KBM-7 (cell line): Measurements from ENCODE around the gene NFIX.

ENCODE experiments used
- DNase-seq: peaks from one replicate; pipeline ENCODE4 v3.0.0-alpha.2; 2015
- in situ Hi-C: fragments of 300-500 bp; cut with MboI; formaldehyde crosslinking; loops from 2 replicates; pipeline ENCODE4 v1.14.3; 2020; ENCODE audit warnings: low sequenced_read_pairs, low pct_unique_long_range_greater_than_20kb, mixed read lengths

NFIX gene

DNA sequence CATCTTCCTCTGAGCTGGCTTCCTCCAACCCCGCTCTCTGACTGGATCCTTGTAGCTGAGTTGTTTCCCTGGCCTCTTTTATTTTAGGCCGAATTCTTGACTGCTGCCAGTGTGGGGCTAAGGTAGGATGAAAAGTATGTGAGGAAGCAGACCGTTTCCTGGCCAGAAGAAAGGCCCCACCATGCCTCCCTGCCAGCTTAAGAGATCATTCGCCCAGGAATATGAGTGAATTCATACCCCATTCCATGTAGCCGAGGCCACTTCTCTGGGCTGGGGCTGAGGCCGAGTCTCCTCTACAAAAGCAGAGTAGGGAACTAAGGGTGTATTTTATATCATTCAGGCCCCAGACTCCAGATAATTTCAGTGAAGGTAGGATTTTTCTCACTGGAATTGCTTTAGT lies 32.3 kb downstream of the NFIX start:
- DNase-seq = no peak
- in situ Hi-C loops = no loop called here

DNA sequence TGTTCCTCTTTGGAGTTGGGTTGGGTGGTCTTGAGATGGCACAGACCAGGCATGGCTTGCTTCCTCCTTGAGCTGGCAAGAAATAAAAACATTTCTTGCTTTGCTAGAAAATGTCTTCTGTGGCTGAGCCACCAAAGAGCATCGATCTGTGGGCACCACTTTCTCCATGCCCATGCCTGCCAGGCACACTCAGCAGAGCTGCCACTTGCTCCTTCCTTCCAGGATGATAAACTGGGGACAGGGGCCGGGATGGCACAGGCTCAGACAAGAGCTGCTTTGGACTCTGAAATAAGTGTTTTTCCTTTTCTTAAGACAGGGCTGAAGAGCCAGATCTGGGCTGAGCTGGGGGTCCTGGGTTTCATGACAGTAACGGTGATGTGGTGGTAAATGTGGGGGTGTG lies 32.8 kb downstream of the NFIX start:
- in situ Hi-C loops = no loop called here

DNA sequence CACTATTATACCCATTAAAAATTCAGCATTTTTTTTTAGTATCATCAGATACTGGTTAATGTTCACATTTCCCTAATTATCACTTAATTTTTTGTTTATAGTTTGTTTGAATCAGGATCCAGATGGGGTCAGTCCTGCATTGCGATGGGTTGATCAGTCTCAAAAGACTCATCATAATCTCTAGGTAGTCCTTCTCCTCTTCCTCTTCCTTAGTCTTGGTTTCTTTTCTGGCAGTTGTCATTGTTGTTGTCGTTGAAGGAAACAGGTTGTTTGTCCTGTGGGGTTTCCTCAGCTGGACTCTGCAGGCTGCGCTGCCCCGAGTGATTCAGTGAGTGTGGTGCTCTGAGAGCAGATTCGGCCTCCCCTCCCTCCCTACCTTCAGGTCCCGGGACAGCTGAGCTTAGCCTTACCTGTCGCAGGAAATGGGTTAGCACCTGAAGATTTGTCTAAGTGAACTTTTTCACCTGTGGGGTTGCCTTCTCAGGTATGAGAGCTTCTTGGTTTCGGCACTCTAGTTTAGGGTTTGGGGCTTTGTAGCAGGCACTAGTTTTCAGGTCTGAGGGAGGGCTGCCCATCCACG lies 34.1 kb downstream of the NFIX start:
- in situ Hi-C loops = no loop called here
- no peak for DNase-seq

More for the DNA sequence above, 32.8 kb downstream of the NFIX start:
- no peak for DNase-seq

DNA sequence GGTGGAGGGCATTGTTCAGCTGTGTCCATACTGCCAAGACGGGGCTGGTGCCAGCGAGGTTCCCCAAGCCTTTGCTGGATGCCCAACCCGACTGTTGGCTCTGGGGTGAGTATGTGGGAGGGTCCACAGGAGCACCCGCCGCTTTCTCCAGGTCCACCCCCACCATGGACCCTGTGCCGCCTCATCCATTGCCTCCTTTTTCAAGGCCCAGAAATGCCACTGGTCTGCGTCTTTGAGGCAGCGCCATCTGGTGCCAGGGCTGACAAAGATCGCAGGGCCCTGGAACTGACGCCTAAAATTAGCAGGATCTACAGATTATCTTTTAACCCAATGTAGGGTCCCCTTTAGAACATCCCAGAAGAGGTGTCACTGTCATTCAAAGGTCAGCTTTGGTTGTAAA lies 34.6 kb downstream of the NFIX start:
- peak; percentile 44 for DNase-seq
- in situ Hi-C loops = no loop called here

DNA sequence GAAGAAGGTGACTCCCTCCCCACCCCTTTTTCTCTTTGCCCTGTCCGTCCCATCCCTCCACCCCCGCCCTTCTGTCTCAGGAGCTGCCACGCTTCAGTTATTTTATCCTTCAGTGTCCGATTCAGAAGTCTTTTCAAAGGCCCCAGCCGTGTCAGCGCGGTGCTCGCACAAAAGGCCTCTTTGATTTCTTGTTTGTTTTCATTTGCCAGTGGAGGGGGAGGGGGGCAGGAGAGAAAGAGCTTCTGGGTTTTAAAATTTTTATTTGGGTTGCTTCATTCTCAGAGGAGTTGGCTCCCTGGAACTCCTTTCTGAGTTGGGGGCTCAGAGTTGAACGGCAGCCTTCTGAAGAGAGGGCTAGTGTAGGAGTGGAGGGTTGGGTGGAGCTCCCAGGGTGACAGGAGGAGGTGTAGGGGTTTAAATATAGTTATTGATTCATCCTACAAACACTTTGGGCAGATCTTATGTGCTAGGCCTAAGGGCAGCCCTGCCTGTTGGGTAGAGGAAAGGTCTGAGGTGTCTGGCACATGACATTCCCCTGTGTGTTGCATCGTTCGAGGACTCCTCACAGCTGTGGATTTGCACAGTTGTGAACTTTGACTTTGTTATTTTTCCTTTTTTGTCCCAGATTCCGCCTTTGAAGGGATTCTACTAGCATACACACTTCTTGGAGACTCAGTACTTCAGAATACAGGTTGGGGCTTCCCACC lies 36.8 kb downstream of the NFIX start:
- in situ Hi-C loops = no loop called here
- DNase-seq = no peak

DNA sequence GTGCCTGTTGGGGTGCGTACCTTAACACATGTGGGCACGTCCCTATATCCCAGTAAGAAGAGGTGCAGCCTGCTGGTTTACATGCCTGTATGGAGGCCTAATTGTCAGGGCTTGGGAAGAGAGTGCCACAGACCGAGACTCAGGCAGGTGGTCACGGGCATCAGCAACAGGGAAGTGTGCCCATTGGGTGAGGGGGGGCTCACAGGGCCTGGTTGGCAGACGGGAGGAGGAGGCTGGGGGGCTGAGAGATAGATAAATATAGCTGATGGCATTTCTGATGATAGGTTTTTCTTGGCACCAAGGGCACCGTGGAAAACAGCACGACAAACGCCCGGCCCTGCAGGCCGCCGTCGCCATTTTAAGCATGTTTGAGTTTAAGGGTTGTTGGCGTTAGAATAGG lies 37.6 kb downstream of the NFIX start:
- DNase-seq = no peak
- in situ Hi-C loops = no loop called here

DNA sequence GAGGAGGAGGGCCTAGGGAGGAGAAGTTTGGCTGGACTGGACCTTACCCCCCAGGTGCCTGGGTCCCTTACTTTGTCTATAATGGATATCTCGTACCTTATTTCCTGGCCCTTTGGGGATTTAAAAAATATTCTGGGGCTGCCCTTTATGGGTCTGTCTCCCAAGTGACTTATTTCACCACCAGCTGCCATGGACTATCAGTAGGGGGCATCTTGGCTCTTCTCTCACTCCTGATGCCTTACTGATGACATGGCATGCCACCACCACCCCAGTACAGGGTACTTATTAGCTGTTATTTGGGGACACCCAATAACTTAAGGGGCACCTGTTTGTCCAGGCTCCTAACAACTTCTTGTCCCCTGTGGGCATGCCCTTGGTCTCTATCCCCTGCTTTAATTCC lies 38.0 kb downstream of the NFIX start:
- no peak for DNase-seq
- in situ Hi-C loops = no loop called here

- in situ Hi-C loops = no loop called here
- DNase-seq = peak; percentile 63
Observed at GRCh38 chr19:13033819-13034611, 38.7 kb downstream of the NFIX start.

DNA sequence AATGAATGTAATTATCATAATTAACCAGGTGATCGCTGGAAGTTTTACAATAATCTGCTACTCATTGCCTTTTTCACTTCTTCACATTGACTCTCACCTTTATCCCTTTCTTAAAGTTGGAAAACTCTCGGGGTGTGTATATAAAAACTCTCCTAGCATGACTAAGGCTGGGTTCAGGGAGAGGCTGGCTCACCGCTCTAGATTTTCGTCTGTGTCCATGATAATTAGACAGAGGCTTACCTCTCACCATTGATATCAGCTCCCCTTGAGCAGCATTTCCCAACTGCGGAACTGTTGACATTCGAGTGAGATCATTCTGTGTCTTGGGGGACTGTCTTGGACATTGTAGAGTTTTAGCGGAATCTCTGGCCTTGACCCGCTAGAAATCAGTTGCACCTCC lies 39.4 kb downstream of the NFIX start:
- DNase-seq = no peak
- in situ Hi-C loops = no loop called here

GRCh38 chr19:13035820-13036365 lies 40.6 kb downstream of the NFIX start:
- DNase-seq = no peak
- in situ Hi-C loops = no loop called here

DNA sequence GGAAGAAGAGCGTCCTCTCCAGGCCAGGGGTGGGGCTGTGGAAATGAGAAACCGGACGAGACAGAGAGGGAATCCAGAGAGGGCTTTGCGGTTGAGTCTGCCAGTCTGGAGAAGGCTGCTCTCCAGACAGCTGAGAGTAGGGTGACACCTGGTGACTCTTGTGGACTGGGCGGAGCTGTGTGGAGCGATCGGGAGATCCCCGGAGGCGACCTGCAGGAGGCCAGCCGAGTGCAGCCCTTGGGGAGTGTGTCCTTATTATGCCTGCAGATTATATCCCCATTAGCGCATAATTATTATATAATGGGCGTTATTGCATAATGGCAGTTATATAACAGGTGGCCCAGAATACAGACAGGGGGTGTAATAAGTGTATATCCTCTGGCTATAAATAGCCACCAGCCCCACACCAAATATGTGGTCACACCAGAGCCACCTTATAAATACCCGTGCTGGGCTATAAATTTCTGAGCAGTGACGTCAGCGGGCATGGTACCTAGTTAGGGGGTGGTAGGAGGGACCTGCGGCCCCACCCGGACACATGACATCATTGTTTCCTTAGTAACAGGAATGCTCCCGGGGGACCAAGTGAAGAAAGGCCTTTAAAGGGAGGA lies 41.2 kb downstream of the NFIX start:
- in situ Hi-C loops = no loop called here
- DNase-seq = no peak

- DNase-seq = no peak
- in situ Hi-C loops = no loop called here
Observed at GRCh38 chr19:13037161-13037560, 41.9 kb downstream of the NFIX start.

DNA sequence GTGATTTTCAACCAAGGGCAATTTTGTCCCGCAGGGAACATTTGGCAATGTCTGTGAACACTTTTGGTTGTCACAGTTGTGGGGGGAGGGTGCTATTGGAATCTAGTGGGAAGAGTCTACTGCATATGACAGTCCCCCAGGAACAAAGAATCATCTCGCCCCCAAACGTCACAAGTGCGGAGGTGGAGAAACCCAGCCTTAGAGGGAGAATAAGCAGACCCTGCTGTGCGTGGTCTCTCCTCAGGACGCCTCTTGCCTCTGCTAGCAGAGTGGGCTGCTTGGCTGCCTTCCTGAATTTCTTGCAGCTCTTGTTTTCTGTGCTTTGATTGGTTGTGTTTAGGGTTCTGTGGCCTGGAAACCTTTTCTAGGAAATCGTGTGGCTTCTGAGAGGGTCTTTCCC lies 42.5 kb downstream of the NFIX start:
- in situ Hi-C loops = no loop called here
- no peak for DNase-seq

- in situ Hi-C loops = no loop called here
- no peak for DNase-seq
Observed at GRCh38 chr19:13038306-13039210, 43.3 kb downstream of the NFIX start.

GRCh38 chr19:13039211-13039789 lies 44.0 kb downstream of the NFIX start:
- in situ Hi-C loops = no loop called here
- DNase-seq = no peak

GRCh38 chr19:13040232-13040947 lies 45.1 kb downstream of the NFIX start:
- DNase-seq = no peak
- in situ Hi-C loops = no loop called here

DNA sequence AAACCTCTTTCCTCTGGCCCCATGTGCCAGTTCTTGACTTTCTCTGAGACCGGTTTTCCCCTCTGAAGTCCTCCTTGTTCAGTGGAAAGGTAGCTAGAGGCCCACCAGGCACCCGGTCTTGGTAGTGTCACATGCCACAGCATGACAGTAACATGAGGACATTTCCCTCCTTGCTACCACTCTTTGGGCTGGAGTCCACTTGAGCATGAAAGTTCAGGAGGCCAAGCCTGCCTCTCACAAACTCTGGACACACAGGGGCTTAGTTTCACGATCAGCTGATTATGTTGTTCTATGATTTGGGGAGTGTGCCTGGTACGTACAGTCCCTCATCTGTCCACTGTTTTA lies 45.6 kb downstream of the NFIX start:
- in situ Hi-C loops = no loop called here
- DNase-seq = no peak
